H1 (cell line): ENCODE measurements around the gene RBM38. TPM values are rescaled to one million over a fixed set of nuclear protein-coding genes. Genes with fewer than 3 reads are reported as not detected.

ENCODE experiments used
- KDM1A ChIP-seq: fragments of 200-600, 300-600 bp; sonication (generic); IDR thresholded peaks from 2 replicates; pipeline ENCODE4 v1.7.1; 2016; ENCODE audit warnings: mild to moderate bottlenecking, low read length, borderline replicate concordance
- polyA plus RNA-seq, 7 experiments: library from polyadenylated mRNA; depleted of rRNA in 3 of 7; stranded (reverse) in 5 of 7; unstranded in 2 of 7; fragments of >200 nt in 5 of 7; fragments of 200-250 nt in 2 of 7; gene quantifications; 1 replicate in 5 of 7; 2 replicates in 1 of 7; 4 replicates in 1 of 7; pipeline versions ENCODE4 v1.2.1 to v1.2.3, GENCODE V29; 2011 to 2013; ENCODE audit warnings: missing spikeins in 2 of 7, mixed read lengths in 2 of 7
- total RNA-seq: library from RNA; stranded (reverse); fragmentation: NEBNext Ultra II Directional; extraction: Animal tissue kit (Norgen Biotek cat#: 25700); gene quantifications from 2 replicates; pipeline ENCODE4 v1.2.1, GENCODE V29; 2021

The RBM38 gene
- total and polyA plus RNA-seq, 2 of the 8 experiments (the other 6 are each of a cell fraction or from before 2014, with no cell fraction given), result 57.7 to 109 TPM

DNA sequence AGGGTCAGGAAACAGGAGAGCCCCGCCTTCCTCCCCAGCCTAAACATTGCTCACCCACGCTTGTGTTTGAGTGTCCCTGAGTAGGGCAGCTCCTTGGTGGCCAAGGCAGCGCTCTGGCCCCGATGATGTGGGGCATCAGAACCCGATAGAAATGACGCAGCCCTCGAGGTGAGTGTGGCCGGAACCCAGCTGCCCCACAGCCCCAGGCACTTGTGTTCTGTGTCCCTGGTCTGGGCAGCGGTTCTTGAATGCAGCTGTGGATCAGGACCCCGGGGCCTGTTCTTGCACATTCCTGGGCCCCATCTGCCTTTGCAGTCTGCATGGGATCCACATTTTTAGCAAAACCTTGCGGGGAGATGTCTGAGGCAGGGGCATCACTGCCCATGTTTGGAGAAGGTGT lies 12.8 kb downstream of the RBM38 start (continued):
- no peak for TF ChIP-seq KDM1A
